Measurements from ENCODE around the gene GRID2.

DNA sequence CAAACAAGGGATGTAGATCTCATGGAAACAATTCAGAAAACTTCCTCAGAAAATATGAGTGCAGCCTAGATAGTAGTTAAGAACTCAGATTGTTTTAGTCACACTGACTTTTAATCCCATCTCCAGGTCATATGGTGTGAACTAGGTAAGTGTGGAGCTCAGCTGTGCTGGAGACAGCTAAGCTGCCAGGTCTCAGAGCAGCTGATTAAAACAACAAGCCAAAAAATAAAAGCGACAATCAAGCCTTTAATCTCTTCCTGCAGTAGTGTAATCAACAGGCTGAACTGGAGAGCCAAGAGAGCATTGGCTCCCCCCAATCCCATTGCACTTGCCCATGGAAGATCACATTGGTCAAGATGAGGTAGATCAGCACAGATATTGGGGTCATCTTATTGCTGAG lies 1426.5 kb downstream of the GRID2 start:
- TF ChIP-seq, protein P1, sequence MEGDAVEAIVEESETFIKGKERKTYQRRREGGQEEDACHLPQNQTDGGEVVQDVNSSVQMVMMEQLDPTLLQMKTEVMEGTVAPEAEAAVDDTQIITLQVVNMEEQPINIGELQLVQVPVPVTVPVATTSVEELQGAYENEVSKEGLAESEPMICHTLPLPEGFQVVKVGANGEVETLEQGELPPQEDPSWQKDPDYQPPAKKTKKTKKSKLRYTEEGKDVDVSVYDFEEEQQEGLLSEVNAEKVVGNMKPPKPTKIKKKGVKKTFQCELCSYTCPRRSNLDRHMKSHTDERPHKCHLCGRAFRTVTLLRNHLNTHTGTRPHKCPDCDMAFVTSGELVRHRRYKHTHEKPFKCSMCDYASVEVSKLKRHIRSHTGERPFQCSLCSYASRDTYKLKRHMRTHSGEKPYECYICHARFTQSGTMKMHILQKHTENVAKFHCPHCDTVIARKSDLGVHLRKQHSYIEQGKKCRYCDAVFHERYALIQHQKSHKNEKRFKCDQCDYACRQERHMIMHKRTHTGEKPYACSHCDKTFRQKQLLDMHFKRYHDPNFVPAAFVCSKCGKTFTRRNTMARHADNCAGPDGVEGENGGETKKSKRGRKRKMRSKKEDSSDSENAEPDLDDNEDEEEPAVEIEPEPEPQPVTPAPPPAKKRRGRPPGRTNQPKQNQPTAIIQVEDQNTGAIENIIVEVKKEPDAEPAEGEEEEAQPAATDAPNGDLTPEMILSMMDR (IDR thresholded peaks at IDR 0.05) = no peak
- no peak for TF ChIP-seq POLR2A (IDR thresholded peaks at IDR 0.05)
